Fibroblast of the aortic adventitia (primary cell): ENCODE data around the gene MDM4. TPM values are rescaled to one million over a fixed set of nuclear protein-coding genes. Genes with fewer than 3 reads are reported as not detected.

Source experiments
- DNase-seq: peaks from one replicate; pipeline ENCODE4 v3.0.0-alpha.2; 2010; ENCODE audit warnings: low read depth
- H3K4me3 ChIP-seq: 2 replicates; pipeline ENCODE4 v1.5.1; 2011; ENCODE audit warnings: low read depth, mild to moderate bottlenecking, control low read depth, low read length, moderate library complexity
- CTCF ChIP-seq: IDR thresholded peaks from 2 replicates; pipeline ENCODE4 v1.5.1; 2011; ENCODE audit warnings: mild to moderate bottlenecking, low read length, control low read depth, inconsistent platforms; ENCODE audit not compliant: insufficient read depth
- total RNA-seq: library from RNA; depleted of rRNA; stranded (reverse); fragments of >200 nt; gene quantifications from 2 replicates; pipeline ENCODE4 v1.2.3, GENCODE V29; 2012; ENCODE audit warnings: low replicate concordance

The MDM4 gene
- total RNA-seq, 1 donor = 55.1 TPM

- DNase-seq = no peak
- H3K4me3 ChIP-seq = no peak overlapping the region
- no peak for TF ChIP-seq CTCF
Observed at GRCh38 chr1:204499511-204500468, 16.4 kb upstream of the MDM4 start.

- TF ChIP-seq CTCF = no peak
- H3K4me3 ChIP-seq = no peak overlapping the region
- DNase-seq = no peak
Observed at GRCh38 chr1:204502241-204502640, 14.0 kb upstream of the MDM4 start.

DNA sequence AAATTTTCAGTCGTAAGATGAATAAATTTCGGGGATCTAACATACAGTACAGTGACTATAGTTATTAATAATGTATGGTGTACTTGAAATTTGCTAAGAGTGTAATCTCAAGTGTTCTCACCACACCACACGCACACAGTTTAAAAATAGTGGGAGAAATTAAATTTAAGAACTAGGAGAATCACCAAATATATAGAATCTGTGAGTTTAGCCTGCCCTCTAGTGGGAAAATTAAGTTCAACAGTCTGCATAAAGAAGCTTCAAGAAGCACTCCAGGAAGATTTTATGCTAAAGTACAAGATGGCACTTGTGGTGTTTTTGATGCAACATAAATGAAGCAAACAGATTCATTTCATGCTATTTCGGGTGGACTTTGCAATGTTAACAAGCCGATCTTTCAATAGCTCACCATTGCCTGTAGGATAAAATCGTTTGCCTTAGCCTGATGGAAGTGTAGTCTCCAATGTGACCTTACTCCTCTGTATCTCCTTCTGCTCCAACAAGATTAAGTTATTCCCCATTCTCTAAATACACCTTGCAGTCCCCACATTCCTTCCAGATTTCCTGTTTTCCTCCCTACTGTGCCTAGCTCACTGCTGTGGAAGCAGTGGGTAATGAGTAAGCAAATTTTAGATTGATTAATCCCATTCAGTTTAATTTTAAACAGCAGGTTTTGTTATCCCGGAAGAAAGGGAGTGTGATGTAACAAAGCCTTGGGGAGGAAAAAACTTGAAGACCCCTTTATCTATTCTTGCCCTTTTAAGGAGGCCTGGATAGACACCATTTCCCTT lies 12.9 kb upstream of the MDM4 start:
- H3K4me3 ChIP-seq = no peak overlapping the region
- DNase-seq = peak; percentile 90
- TF ChIP-seq CTCF = peak; percentile 52

DNA sequence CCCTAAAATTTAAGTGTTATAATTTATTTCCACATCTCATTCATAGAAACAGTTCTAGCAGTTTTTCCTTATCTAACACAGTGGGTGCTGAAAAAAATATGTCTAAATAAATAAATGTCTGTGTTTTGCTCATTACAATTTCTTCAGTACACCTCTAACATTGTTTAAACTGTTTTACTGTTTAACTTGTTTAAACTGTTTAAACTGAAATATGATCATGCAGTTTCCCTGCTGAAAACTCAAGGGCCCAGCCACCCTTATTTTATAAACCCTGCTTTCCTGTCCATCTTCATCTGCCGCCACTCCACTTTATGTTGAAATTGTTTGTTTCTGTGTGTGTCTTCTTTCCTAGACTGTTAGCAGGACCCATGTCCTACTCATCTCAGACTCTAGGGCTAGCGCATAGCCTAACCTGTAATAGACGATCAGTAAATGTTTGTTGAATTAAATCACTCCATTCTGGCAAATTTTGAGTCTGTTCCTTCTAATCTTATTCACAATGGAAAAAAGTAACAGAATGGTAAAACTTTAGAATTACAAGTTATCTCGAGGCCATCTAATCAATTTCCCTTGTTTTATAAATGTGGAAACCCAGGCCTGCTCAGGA lies 12.2 kb upstream of the MDM4 start:
- no peak for DNase-seq
- H3K4me3 ChIP-seq = no peak overlapping the region
- no peak for TF ChIP-seq CTCF

DNA sequence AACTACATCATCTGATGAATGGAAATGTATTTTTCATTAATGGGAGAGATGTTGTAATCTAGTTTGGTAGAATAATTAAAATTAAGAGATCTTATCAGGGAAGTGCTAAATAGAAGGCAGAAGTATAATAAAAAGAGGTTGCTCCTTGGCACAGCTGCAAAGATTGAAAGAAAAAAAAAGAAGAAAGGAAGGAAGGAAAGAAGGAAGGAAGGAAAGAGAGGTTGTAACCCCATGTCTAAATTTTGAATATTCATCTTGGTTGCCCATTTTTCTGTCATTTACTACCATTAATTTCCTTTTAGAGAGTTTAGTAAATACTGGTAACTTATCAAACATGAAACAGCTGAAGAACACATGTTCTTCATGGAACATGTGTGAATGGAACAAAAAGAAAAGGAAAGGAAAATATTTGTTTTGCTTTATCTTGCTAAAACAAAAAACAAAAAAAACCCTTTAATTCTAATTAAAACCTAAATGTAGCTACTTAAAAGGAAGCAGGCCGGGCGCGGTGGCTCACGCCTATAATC lies 10.5 kb upstream of the MDM4 start:
- H3K4me3 ChIP-seq = peak overlapping the region; percentile 54
- TF ChIP-seq CTCF = no peak
- DNase-seq = no peak

- peak overlapping the region; percentile 54 for H3K4me3 ChIP-seq
- TF ChIP-seq CTCF = no peak
- peak; percentile 98 for DNase-seq
Observed at GRCh38 chr1:204506201-204506968, 9.8 kb upstream of the MDM4 start.
